RWPE2 (cell line): ENCODE results near the gene CHCHD6.

Experiments
- ATAC-seq: fragments of 200-7000 bp; cut with Tn5 transposase; 3 replicates; pipeline ENCODE4 v1.9.1; 2021; ENCODE audit warnings: low read depth
- DNase-seq: peaks from one replicate; pipeline ENCODE4 v3.0.0-alpha.2; 2020; ENCODE audit warnings: low spot score
- H3K27ac ChIP-seq: fragments of 450-650 bp; 2 replicates; pipeline ENCODE4 v1.5.1; 2017; ENCODE audit warnings: mild to moderate bottlenecking; ENCODE audit not compliant: poor library complexity, severe bottlenecking
- H3K27me3 ChIP-seq: fragments of 250-450 bp; sonication (Bioruptor Pico); 2 replicates; pipeline ENCODE4 v1.5.1; 2021; ENCODE audit warnings: mild to moderate bottlenecking, moderate library complexity; ENCODE audit not compliant: insufficient read depth, poor library complexity, severe bottlenecking
- H3K36me3 ChIP-seq: fragments of 250-450 bp; sonication (Bioruptor Pico); 2 replicates; pipeline ENCODE4 v1.5.1; 2020; ENCODE audit warnings: low read depth, mild to moderate bottlenecking, moderate library complexity
- H3K4me1 ChIP-seq: fragments of 250-450 bp; sonication (Bioruptor Pico); 2 replicates; pipeline ENCODE4 v1.5.1; 2021; ENCODE audit warnings: mild to moderate bottlenecking, moderate library complexity; ENCODE audit not compliant: insufficient read depth, poor library complexity, severe bottlenecking
- H3K4me3 ChIP-seq: fragments of 250-450 bp; sonication (Bioruptor Pico); 2 replicates; pipeline ENCODE4 v1.5.1; 2021; ENCODE audit warnings: mild to moderate bottlenecking, moderate library complexity; ENCODE audit not compliant: severe bottlenecking
- H3K9me3 ChIP-seq: fragments of 250-450 bp; sonication (Bioruptor Pico); 2 replicates; pipeline ENCODE4 v1.5.1; 2021; ENCODE audit warnings: mild to moderate bottlenecking, moderate library complexity; ENCODE audit not compliant: severe bottlenecking
- TF ChIP-seq, protein P1 (sequence below): fragments of 450-650 bp; IDR thresholded peaks from one replicate; pipeline ENCODE4 v1.5.1; 2017; ENCODE audit warnings: mild to moderate bottlenecking, moderate library complexity; ENCODE audit not compliant: poor library complexity, severe bottlenecking

The CHCHD6 gene

DNA sequence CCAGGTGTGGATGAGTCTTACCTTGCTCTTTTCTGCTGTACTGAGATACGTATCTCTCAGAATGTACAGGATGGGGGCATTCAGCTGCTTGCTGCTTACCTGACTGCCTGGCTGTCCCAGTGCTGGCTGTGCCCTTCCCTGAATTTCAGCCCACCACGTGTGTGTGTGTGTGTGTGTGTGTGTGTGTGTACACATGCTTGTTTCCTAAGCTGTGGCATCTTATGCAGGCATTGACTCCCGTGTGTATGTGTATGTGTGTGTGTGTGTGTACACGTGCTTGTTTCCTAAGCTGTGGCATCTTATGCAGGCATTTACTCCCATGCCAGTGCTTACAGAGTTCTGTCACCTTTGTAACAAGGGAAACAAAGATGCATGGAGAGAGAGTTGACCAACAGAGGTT is 218.4 kb downstream of the CHCHD6 start:
- peaks cover 7% of the 10 kb centered on the region for H3K4me1 ChIP-seq
- no peaks in the 10 kb centered on the region for H3K27me3 ChIP-seq
- H3K4me3 ChIP-seq = no peak overlapping the region
- ATAC-seq (no peak), DNase-seq (no peak)
- no peaks in the 10 kb centered on the region for H3K9me3 ChIP-seq
- 0 out of 2 replicates have a peak, but pooled peaks cover 6% of the 10 kb centered on the region for H3K36me3 ChIP-seq
- no peak overlapping the region for H3K27ac ChIP-seq
- TF ChIP-seq, protein P1, sequence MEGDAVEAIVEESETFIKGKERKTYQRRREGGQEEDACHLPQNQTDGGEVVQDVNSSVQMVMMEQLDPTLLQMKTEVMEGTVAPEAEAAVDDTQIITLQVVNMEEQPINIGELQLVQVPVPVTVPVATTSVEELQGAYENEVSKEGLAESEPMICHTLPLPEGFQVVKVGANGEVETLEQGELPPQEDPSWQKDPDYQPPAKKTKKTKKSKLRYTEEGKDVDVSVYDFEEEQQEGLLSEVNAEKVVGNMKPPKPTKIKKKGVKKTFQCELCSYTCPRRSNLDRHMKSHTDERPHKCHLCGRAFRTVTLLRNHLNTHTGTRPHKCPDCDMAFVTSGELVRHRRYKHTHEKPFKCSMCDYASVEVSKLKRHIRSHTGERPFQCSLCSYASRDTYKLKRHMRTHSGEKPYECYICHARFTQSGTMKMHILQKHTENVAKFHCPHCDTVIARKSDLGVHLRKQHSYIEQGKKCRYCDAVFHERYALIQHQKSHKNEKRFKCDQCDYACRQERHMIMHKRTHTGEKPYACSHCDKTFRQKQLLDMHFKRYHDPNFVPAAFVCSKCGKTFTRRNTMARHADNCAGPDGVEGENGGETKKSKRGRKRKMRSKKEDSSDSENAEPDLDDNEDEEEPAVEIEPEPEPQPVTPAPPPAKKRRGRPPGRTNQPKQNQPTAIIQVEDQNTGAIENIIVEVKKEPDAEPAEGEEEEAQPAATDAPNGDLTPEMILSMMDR = no peak

DNA sequence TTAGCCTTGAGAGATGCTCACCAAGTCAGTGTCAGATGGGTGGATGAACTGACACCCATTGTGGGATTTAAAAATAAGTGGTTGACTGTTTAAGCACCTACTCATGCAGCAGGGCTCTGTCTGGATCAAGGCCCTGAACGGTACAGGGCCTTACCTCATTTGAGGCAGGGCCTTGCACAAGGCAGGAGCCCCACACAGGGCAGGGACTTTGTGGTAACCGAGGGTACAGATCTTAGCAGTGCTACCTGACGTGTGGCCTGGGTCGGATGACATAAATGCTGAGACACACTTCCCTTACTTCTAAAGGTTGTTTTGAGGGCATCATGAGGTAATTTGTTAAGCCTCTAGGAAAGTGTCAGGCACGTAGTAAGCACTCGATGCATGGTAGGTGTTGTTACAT is 219.4 kb downstream of the CHCHD6 start:
- Histone ChIP-seq H3K36me3 (0 out of 2 replicates have a peak, but pooled peaks cover 5% of the 10 kb centered on the region), H3K9me3 (no peaks in the 10 kb centered on the region), H3K27me3 (no peaks in the 10 kb centered on the region), H3K27ac (no peak overlapping the region), H3K4me3 (no peak overlapping the region), H3K4me1 (peaks cover 7% of the 10 kb centered on the region)
- TF ChIP-seq, protein P1 = no peak
- DNase-seq (peak; percentile 24), ATAC-seq (no peak)

DNA sequence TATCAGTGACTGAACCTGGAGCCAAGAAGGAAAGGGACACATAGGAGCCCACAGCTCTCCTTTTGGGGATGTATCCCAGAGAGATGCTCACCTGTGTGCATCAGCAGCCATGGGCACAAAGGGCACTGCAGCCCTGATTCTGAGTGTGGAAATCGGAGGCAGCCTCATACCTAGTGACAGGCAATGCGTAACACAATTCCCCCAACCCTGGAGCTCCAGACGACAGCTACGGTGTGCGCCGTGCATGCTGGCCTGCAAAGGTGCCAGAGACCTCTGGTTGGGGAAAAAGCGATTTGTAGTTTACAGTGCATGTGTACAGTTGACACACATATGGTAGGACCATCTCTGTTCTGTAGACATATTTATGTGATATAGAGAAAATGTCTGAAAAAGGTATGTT is 219.9 kb downstream of the CHCHD6 start:
- TF ChIP-seq, protein P1 = no peak
- ATAC-seq (no peak), DNase-seq (peak; percentile 8)
- no peaks in the 10 kb centered on the region for H3K9me3 ChIP-seq
- peaks cover 7% of the 10 kb centered on the region for H3K4me1 ChIP-seq
- H3K27ac ChIP-seq = no peak overlapping the region
- no peaks in the 10 kb centered on the region for H3K27me3 ChIP-seq
- no peak overlapping the region for H3K4me3 ChIP-seq
- H3K36me3 ChIP-seq = 0 out of 2 replicates have a peak, but pooled peaks cover under 1% of the 10 kb centered on the region

DNA sequence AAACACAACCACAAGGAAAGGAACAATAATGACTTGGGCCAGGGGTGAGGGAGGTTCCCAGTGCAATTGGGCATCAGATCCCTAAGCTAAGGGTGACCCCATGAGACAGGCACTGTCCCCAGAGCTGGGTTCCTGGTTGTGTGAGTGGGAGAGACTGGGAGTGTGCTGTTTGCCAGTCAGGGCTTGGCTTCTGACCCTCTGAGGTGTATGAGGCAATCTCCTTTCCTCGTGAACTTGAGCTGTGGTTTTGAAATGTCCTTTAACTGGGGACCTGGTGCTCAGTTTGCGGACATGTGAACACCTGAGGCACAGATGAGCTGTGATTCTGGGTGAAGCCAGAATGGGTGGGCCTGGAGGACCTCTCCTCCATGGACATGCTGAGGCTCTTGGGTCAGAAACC is 220.4 kb downstream of the CHCHD6 start:
- TF ChIP-seq, protein P1 = no peak
- ATAC-seq (no peak), DNase-seq (no peak)
- Histone ChIP-seq H3K9me3 (no peaks in the 10 kb centered on the region), H3K27ac (no peak overlapping the region), H3K27me3 (no peaks in the 10 kb centered on the region), H3K36me3 (no peaks in the 10 kb centered on the region), H3K4me1 (peaks cover 7% of the 10 kb centered on the region), H3K4me3 (no peak overlapping the region)

DNA sequence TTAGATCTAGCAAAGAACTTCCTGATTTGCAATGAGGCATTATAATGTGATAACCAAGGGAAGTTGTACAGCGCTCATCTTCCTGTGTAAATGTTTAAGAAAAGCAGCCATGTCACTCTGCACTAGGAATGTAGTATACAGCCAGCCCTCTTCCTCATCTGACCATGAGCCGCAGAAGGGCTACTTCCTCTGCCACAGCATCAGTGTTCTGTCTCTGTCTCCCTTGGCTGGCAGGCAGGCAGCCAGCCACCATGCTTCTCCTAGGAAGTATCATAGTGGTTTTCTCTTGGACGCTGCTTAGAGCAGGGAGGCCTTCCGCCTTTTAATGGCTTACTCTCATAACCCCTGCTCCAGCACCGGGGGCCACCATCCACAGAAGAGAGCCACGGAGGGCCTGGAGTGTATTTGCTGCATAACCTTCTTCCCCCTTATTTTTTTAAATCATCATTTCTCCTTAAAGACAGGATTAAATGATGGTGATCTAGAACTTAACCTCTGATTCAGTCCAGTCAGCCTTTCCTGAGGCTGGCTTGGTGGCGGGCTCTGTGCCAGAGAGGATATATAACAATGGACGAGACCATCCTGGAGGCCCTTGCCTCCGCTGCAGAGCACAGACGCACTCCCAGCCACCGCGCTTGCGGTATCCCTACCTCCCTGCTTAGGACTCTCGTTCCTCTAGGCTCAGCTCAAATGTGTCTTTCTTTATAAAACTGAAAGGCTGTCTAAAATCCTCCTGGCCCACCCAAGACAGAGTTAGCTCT is 221.6 kb downstream of the CHCHD6 start:
- peak; percentile 21 for DNase-seq
- TF ChIP-seq, protein P1 = no peak
- peaks cover 7% of the 10 kb centered on the region for H3K4me1 ChIP-seq
- no peak overlapping the region for H3K4me3 ChIP-seq
- H3K27me3 ChIP-seq = no peaks in the 10 kb centered on the region
- H3K27ac ChIP-seq = no peak overlapping the region
- ATAC-seq = no peak
- no peaks in the 10 kb centered on the region for H3K9me3 ChIP-seq
- no peaks in the 10 kb centered on the region for H3K36me3 ChIP-seq
